Right lobe of liver (tissue), 4 donors: Measurements from ENCODE around the gene AKR1B1.

ENCODE experiments used
- POLR2A ChIP-seq: fragments of 450-650 bp; IDR thresholded peaks from one replicate; pipeline ENCODE4 v1.6.1; 2017; ENCODE audit warnings: antibody characterized with exemption, mild to moderate bottlenecking
- TF ChIP-seq, protein P1 (sequence below), 4 donors: fragments of 200-600 bp in 3 of 4; fragments of 450-650 bp in 1 of 4; IDR thresholded peaks; one replicate each; pipeline versions ENCODE4 v1.5.1 to v1.8.0; 2016 to 2022; ENCODE audit warnings: antibody characterized with exemption in 4 of 4, mild to moderate bottlenecking in 2 of 4
- donor health status: DM: no; HTN: no; CAD: no.
- donor health status: DM: no; HTN: no; CAD: no.
- donor health status: DM: no; HTN: yes; CAD: no.

DNA sequence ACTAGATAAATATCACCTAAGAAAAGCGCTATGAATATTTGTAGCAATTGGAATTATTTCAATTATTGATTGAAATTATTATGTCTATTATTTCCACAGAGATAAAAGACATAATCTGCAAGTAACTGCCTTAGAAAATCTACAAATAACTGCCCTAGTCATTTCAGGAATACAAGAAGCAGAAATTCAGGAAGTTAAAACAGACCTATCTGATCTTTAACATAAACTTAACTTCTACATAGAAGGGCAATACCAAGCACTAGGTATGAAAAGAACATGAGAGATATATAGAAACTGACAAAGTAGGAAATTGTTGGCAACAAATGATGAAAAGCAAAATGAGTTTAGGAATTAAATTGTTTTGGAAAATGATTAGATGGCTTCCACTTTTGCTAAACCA is 36.6 kb upstream of the AKR1B1 start:
- no peak for TF ChIP-seq POLR2A
- TF ChIP-seq, protein P1, sequence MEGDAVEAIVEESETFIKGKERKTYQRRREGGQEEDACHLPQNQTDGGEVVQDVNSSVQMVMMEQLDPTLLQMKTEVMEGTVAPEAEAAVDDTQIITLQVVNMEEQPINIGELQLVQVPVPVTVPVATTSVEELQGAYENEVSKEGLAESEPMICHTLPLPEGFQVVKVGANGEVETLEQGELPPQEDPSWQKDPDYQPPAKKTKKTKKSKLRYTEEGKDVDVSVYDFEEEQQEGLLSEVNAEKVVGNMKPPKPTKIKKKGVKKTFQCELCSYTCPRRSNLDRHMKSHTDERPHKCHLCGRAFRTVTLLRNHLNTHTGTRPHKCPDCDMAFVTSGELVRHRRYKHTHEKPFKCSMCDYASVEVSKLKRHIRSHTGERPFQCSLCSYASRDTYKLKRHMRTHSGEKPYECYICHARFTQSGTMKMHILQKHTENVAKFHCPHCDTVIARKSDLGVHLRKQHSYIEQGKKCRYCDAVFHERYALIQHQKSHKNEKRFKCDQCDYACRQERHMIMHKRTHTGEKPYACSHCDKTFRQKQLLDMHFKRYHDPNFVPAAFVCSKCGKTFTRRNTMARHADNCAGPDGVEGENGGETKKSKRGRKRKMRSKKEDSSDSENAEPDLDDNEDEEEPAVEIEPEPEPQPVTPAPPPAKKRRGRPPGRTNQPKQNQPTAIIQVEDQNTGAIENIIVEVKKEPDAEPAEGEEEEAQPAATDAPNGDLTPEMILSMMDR (IDR thresholded peaks at IDR 0.05): no peak
